Kasumi-1 (cell line): ENCODE results near the gene PTPRS.
"Not testable (repeated sequence)": the region's sequence is repeated elsewhere in the genome, so short reads cannot be mapped to it uniquely, and the experiment has no call there.

Experiments
- DNase-seq, 2 experiments: peaks; one replicate each; lab custom pipeline; 2025; lab: John Stamatoyannopoulos, UW

Gene PTPRS

GRCh38 chr19:5340637-5341447 lies at the start of gene PTPRS:
PTPRS (minus strand) TSS chr19:5340812; CDS start chr19:5286140, 54,672 bp downstream.
- no peak for DNase-seq

DNA sequence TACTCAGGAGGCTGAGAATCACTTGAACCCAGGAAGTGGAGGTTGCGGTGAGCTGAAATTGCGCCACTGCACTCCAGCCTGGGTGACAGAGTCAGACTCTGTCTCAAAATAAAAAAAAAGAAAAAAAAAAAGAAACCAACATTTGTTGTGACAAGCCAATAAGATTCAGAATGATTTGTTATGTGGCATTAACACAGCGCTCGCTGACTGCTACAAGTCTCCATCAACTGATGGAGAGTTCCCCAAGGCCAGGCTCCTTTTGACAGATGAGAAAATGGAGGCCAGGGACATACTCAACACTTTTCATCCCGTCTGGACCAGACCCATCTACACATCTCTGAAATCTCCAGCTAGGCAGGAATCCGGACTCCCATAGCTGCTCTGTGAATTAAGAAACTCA lies 48.7 kb upstream of the PTPRS start:
- no peak for DNase-seq

- no peak for DNase-seq
These were observed 46.9 kb upstream of the PTPRS start for GRCh38 chr19:5387472-5387871.

GRCh38 chr19:5386841-5387240 lies 46.2 kb upstream of the PTPRS start:
- no peak for DNase-seq

- DNase-seq = not testable (repeated sequence)
These were observed 40.6 kb upstream of the PTPRS start for GRCh38 chr19:5381197-5381596.

DNA sequence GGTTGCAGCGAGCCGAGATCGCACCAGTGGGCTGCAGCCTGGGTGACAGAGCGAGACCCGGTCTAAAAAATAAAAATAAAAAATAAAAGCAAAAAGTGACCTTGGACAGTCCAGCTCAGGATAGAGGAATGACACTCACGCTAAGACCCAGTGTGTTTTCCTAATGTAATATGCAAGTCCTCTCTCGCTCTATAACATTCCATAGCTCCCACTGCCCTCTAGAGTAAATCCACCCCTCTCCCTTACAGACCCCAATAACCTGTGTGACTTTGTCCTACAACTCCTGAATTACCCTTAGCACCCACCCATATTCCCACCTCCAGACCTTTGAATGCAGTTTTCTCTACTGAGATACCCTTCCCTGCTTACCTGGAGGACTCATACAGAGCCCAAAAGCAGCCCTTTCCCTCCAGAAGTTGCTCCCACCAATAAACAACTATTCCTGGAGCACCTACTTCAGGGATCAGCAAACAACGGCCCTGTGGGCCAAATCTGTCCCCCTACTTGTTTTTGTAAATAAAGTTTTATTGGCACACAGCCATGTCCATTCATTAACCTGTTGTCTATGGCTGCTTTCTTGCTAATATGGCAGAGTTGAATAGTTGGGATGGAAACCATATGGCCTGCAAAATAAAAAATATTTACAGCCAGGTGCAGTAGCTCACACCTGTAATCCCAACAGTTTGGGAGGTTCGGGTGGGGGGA lies 39.8 kb upstream of the PTPRS start:
- no peak for DNase-seq

DNA sequence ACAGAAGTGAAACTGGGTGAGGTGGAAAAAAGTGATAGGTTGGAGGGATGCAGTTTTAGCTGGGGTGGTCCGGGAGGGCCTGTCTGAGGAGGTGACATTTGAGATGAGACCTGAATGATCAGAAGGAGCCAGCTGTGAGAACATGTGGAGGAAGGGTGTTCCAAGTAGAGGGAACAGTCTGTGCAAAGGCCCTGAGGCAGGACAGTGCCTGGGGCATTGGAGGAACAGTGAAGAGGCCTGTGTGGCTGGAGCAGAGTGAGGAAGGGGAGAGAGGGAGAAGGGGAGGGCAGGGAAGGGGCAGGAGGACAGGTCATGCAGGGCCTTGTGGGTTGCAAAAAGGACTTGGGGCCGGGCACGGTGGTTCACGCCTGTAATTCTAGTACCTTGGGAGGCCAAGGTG lies 36.3 kb upstream of the PTPRS start:
- DNase-seq = no peak

- DNase-seq = no peak
These were observed 32.1 kb upstream of the PTPRS start for GRCh38 chr19:5372572-5373200.

DNA sequence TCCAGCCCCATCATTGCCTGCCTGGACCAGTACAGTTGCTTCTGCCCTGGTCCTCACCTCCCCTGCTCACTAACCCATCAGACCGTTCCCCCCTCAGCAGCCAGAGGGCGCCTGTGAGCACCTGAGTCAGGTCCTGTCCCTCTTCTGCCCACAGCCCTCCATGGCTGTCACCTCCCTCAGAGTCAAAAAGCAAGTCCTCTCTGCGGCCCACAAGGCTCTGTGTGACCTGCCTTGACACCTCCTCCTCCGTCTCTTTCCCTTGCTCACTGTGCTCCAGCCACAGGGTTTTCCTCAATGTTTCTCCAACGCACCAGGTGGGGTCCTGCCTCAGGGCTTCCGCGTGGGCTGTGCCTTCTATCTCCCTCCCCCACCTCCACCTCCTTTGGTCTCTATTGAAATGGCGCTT lies 29.4 kb upstream of the PTPRS start:
- peak; percentile 5 to 23 for DNase-seq

DNA sequence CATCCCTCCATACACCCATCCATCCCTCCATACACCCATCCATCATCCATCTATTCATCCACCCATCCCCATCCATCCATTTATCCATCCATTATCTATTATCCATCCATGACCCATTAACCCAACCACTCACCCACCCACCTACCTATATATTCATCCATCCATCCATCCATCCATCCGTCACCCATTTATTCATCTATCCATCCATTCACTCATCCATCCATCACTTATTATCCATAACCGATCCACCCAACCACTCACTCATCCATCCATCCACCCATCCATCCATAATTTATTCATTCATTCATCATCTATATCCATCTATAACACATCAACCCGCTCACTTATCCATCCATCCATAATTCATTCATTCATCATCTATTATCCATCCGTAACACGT lies 28.7 kb upstream of the PTPRS start:
- DNase-seq = no peak

DNA sequence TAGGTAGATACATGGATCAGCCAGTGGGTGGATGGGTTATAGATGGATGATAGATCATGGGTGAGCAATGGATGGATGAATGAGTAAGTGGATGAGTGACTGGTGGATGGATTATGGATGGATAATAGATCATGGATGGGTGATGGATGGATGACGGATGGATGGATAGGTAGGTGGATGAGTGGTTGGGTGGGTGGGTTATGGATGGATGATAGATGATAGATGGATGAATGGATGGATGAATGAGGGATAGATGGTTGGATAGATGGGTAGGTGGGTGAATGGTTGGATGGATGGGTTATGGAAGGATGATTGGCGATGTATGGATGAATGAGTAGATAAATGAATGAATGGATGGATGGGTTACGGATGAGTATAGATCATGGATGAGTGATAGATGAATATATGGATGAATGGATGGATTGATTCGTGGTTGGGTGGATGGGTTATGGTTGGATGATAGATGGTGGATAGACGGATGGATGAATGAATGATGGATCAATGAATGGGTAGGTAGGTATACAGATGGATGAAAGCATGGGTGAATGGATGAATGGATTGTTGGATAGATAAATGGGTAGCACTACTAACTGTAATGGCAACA lies 27.0 kb upstream of the PTPRS start:
- no peak for DNase-seq

DNA sequence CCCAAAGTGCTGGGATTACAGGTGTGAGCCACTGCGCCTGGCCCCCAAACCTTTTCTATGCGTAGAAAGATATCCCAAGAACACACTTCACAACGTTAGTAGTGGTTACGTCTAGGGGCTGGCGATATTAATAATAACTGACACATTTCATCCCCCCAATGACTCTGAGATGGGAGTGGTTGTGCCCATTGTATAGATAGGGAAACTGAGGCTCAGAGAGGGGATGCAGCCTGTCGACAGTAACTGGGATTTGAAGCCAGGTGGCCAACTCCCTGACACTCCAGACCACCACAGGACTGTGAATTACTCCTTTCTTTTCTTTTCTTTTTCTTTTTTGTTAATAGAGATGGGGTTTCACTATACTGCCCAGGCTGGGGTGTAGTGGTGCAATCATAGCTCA lies 25.3 kb upstream of the PTPRS start:
- DNase-seq = no peak

- no peak for DNase-seq
These were observed 24.1 kb upstream of the PTPRS start for GRCh38 chr19:5364674-5365073.

- DNase-seq = not testable (repeated sequence)
These were observed 21.2 kb upstream of the PTPRS start for GRCh38 chr19:5361839-5362238.

DNA sequence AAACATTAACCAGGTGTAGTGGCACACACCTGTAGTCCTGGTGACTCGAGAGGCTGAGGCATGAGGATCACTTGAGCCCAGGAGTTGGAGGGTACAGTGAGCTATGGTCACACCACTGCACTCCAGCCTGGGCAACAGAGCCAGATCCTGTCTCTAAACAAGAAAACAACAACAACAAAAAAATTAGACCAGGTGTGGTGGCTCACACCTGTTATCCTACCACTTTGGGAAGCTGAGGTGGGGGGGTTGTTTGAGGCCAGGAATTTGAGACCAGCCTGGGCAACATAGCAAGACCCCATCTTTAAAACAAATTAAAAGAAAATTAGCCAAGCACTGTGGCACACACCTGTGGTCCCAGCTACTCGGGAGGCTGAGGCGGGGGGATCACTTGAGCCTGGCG lies 20.8 kb upstream of the PTPRS start:
- no peak for DNase-seq

DNA sequence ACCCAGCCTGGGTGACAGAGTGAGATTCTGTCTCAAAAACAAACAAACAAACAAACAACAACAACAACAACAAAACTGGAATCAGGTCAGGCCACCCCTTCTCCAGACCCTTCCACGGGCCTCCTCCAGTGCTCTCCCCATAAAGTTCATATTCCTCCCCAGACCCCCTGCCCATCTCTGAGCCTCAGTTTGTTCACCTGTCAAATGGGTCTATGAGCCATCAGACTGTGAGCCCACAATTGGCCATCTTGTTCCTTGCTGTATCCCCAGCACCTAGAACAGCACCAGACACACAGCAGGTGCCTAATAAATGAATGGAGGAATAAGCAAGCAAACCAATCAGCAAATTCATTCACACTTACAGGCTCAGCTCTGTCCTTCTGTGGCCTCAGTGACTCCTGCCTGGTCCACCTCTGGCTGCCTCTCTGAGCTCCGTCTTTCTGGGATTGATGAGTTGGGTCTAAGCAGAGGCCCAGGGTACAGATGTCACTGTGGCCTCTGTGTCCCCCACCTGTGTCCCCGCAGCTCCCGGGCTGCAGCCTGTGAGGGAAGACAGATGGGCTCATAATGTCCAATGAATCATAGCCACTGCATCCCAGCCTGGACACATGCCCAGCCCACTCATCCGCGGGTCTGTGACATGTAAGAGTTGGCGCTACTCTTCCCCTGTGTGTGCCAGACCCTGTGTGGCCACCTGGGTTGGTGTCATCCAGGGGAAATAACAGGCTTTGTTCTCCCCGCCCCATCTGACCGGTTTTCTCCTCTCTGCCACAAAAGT lies 19.6 kb upstream of the PTPRS start:
- DNase-seq = no peak

DNA sequence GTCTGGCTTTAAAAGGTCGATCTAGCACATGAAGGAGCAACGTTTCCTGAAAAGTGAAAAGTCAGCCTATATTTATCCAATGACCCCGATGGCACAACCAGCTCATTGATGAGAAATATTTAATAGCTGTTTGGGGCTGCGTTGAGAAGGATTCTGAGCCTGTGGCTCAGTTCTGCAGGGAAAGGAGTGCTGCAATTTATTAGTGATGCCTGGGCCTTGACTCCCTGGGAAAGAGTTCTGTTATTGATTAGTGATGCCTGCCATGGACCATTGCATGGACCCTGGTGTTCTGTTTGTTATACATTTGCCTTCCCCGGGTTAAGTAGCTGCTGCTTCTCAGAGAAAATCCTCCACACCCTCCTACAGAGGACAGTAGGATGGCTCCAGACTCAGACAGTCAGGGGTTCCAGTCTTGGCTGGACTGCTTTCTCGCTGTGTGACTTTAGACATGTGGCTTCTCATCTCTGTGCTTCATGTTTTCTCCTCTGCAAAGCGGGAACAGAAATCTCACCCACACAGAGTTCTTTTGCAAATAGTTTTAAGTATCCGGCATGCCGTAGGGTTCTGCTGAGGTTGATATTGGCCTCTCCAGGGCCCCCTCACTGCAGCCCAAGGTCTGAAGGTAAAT lies 17.7 kb upstream of the PTPRS start:
- no peak for DNase-seq

- DNase-seq = no peak
These were observed 17.0 kb upstream of the PTPRS start for GRCh38 chr19:5357584-5357983.

GRCh38 chr19:5356918-5357317 lies 16.3 kb upstream of the PTPRS start:
- no peak for DNase-seq

GRCh38 chr19:5356428-5356827 lies 15.8 kb upstream of the PTPRS start:
- no peak for DNase-seq

- DNase-seq = no peak
These were observed 15.1 kb upstream of the PTPRS start for GRCh38 chr19:5355693-5356092.
